ENCODE results near the gene AGAP1. TPM values are rescaled to one million over a fixed set of nuclear protein-coding genes. Genes with fewer than 3 reads are reported as not detected.

AGAP1 gene
- polyA plus RNA-seq, 1 experiment = 12.4 TPM

DNA sequence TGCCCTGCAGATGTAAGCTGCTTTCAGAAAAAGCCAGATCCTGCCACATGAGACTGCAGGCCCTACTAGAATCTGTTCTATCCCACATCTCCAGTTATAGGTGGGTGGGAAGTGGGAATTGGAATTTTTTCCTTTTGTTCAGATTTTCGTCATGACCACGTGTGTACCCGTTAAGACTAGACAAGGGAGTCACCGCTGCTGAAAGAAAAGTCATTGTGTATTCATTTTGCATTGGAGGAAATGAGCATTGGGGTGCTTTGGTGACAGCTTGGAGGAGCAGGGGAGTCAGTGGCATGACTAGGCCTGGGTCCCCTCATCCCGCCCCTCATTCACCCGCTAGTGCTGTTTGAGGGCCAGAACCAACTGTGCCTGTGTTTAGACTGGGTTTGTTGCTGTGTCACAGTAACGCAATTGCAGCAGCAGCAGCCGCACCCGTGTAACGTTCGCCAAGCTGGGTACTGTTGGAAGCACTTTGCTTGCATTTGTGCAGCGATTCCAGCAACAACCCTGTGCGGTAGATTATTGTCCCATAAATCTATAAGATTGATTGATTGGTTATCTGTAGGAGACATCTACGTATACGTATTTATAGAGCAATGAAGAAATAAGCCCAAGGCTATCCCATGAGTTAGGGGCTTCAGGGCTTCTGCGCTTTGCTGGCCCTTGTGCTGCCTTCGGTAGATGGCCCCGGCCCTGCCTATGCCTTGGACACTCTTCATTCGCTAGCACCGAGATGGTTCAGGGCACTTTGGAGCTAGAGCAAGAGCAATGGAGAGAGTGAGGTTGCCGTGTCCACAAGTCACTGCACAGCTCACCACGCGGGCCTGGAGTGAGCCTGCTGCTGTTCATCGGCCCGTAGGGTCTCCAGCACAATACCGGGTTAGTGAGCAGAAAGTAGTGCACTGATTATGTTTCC is 194.9 kb downstream of the AGAP1 start:
- Histone ChIP-seq H3K27ac (ENCODE audit: low read depth, low read length) (no peak overlapping the region), H3K27me3 (ENCODE audit: control insufficient read depth, insufficient read depth, low read length) (no peaks in the 10 kb centered on the region), H3K4me3 (ENCODE audit: low read depth, low read length) (no peak overlapping the region), H3K9me3 (ENCODE audit: control insufficient read depth, insufficient read depth, low read length) (no peaks in the 10 kb centered on the region)
- no peak for DNase-seq (ENCODE audit: low read depth, low spot score)
- ChIA-PET POLR2A (no interaction called here), CTCF (interaction anchor here (1.7 kb wide), 1 partner anchor 57 kb away, joined by 5 read pairs; no protein-coding TSS in a partner anchor)
- no peak for TF ChIP-seq CTCF (IDR thresholded peaks at IDR 0.05; ENCODE audit: low read depth, low read length)

- H3K4me3 ChIP-seq (ENCODE audit: low read depth, low read length) = no peak overlapping the region
- CTCF ChIA-PET = interaction anchor here (1.7 kb wide), 1 partner anchor 57 kb away, joined by 5 read pairs; no protein-coding TSS in a partner anchor
- POLR2A ChIA-PET = no interaction called here
- DNase-seq (ENCODE audit: low read depth, low spot score) = no peak
- no peak overlapping the region for H3K27ac ChIP-seq (ENCODE audit: low read depth, low read length)
- H3K9me3 ChIP-seq (ENCODE audit: control insufficient read depth, insufficient read depth, low read length) = no peaks in the 10 kb centered on the region
- TF ChIP-seq CTCF (IDR thresholded peaks at IDR 0.05; ENCODE audit: low read depth, low read length) = no peak
- H3K27me3 ChIP-seq (ENCODE audit: control insufficient read depth, insufficient read depth, low read length) = no peaks in the 10 kb centered on the region
Observed at GRCh38 chr2:235689427-235689853, 195.6 kb downstream of the AGAP1 start.

DNA sequence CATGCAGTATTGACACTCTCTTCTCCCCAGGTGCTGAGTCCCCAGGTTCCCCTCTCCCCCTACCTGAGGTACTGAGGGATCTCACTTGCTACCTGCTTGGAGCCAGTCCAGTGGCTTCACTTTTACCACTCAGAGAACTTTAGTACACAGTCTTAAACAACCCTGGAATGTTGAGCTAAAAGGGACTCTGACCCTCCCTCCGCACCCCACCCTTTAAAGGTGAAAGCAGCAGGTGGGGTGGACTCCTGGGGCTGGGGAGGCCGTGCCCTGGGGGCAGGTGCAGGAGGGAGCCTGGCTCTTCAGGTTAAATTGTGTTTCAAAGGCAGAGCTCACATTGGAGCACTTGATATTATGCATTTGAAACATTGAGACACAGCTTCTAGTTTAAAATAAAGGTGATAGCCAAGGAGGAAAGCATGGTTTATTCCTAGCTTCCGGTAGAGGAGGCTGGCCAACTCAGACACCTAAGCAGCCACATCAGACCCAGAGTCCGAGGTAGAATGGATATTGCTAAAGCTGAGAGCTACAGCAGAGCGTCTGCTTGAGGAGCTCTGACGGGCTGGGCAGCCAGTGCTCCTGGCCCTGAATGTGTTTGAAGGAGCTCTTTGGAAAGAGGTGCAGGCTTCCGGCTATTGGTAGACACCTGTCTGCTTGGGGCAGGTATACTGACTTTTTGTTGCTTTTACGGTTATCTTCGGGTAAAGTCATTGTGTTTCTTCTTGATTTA is 196.4 kb downstream of the AGAP1 start:
- Histone ChIP-seq H3K4me3 (ENCODE audit: low read depth, low read length) (no peak overlapping the region), H3K9me3 (ENCODE audit: control insufficient read depth, insufficient read depth, low read length) (no peaks in the 10 kb centered on the region), H3K27ac (ENCODE audit: low read depth, low read length) (no peak overlapping the region), H3K27me3 (ENCODE audit: control insufficient read depth, insufficient read depth, low read length) (no peaks in the 10 kb centered on the region)
- CTCF ChIA-PET = interaction anchor here (1.7 kb wide), 1 partner anchor 56 kb away, joined by 5 read pairs; no protein-coding TSS in a partner anchor
- TF ChIP-seq CTCF (IDR thresholded peaks at IDR 0.05; ENCODE audit: low read depth, low read length) = no peak
- no peak for DNase-seq (ENCODE audit: low read depth, low spot score)
- POLR2A ChIA-PET = no interaction called here

DNA sequence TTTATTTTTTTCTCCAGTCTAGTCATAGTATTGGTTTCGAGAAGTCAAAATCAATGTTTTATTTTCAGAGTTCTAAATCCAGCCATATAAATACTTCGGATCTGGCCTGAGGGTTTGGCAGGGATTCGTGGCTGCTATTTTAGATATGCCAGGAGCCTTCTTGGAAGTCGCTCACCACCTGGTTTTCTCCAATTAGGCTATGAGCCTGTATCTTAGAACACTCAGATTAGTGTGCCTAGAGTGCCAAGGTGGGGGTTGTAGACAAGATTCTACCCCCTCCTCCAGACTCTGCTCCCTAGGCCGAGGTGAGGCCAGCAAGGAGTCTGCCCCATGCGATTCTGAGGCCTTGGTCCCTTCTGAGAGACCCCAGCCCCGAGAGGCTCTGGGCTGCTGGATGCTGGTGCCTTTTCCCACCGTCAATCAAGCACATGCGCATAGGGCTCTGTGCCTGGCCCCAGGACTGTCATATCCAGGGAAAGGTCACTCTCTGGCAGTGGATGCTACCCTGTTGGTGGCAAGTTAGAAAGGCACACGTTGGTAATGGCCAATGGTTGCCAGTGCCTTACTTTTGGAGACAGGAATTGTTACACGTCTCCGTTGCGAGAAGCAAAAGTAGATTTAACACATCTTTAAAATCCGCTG is 197.1 kb downstream of the AGAP1 start:
- H3K27me3 ChIP-seq (ENCODE audit: control insufficient read depth, insufficient read depth, low read length) = no peaks in the 10 kb centered on the region
- no peak overlapping the region for H3K4me3 ChIP-seq (ENCODE audit: low read depth, low read length)
- CTCF ChIA-PET = interaction anchor here (1.7 kb wide), 1 partner anchor 55 kb away, joined by 5 read pairs; no protein-coding TSS in a partner anchor
- no peak overlapping the region for H3K27ac ChIP-seq (ENCODE audit: low read depth, low read length)
- DNase-seq (ENCODE audit: low read depth, low spot score) = no peak
- H3K9me3 ChIP-seq (ENCODE audit: control insufficient read depth, insufficient read depth, low read length) = no peaks in the 10 kb centered on the region
- no peak for TF ChIP-seq CTCF (IDR thresholded peaks at IDR 0.05; ENCODE audit: low read depth, low read length)
- POLR2A ChIA-PET = no interaction called here

Data from AG04450 (cell line).